HFFc6 (cell line): Measurements from ENCODE around the gene KIAA0232. TPM values are rescaled to one million over a fixed set of nuclear protein-coding genes. Genes with fewer than 3 reads are reported as not detected.
"Not testable (repeated sequence)": the region's sequence is repeated elsewhere in the genome, so short reads cannot be mapped to it uniquely, and the experiment has no call there.

Source experiments
- DNase-seq: peaks from one replicate; pipeline ENCODE4 v3.0.0-alpha.2; 2018
- H3K27ac Mint-ChIP-seq: 2 replicates; pipeline ENCODE4 v1.8.0; 2020; ENCODE audit warnings: mild to moderate bottlenecking, mixed read lengths
- H3K27me3 Mint-ChIP-seq: 2 replicates; pipeline ENCODE4 v1.8.0; 2021; ENCODE audit warnings: mild to moderate bottlenecking, moderate library complexity, mixed read lengths; ENCODE audit not compliant: insufficient read depth
- H3K36me3 Mint-ChIP-seq: 2 replicates; pipeline ENCODE4 v1.8.0; 2021; ENCODE audit warnings: low read depth, mixed read lengths
- H3K4me1 Mint-ChIP-seq: 2 replicates; pipeline ENCODE4 v1.8.0; 2020; ENCODE audit warnings: low read depth, mixed read lengths
- H3K4me3 Mint-ChIP-seq: 2 replicates; pipeline ENCODE4 v1.8.0; 2020; ENCODE audit warnings: mild to moderate bottlenecking, moderate library complexity, mixed read lengths
- H3K9me3 Mint-ChIP-seq: 2 replicates; pipeline ENCODE4 v1.8.0; 2020; ENCODE audit warnings: mild to moderate bottlenecking, mixed read lengths
- CTCF ChIP-seq: fragments of 200-600 bp; sonication (generic); IDR thresholded peaks from 2 replicates; pipeline ENCODE4 v1.5.0; 2021; ENCODE audit warnings: antibody characterized with exemption, mild to moderate bottlenecking
- total RNA-seq, 6 experiments: library from RNA; stranded (reverse); fragmentation: NEBNext Ultra II Directional; extraction: Animal tissue kit (Norgen Biotek cat#: 25700); gene quantifications; 2 replicates in 1 of 6; 3 replicates in 5 of 6; pipeline ENCODE4 v1.2.3, GENCODE V29; 2021

KIAA0232 gene
- total RNA-seq, 6 experiments from 2014 or later: 15.2 to 21.2 (median 19.0) TPM

DNA sequence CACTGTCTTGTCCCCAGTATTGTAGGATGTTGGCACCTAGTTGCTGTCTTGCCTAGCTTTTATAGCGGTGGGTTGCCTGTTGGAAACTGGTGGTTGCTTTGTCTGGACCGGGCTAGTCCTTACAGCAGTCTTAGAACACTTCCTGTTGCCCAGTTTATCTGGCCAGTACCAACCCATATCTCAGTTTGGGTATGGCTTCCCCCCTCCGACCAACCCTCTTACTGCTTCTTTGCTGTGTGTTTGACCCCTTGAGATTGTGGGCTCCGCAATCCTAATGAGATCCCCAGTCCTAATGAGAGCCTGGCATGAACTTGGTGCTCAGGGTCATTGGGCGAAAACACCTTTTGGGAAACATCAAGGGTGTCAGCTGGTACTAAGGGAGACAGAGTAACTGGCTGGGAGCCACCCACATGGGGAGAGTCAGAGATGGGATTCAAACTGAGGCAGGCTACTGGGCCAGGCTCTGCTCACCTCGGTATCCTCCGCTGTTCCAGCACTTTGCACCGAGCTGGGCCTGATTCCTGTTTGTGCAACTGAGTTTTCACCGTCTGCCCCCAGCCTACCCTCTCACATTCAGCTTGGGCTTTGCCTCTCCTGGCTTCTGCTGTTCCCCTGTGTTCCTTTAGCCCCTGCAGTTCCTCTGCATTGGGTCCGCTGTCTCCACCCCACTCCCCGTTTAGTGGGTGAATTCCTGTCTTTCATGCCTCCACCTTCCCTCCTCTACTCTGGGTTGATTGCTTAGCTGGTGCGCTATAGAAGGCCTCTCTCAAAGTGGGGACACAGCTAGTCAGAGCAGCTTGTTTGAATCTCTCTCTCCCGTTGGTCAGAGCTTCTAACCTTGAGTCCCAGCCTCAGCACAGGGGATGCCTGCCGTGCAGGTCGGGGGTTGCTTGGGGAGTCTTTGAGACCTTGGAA lies 128.7 kb downstream of the KIAA0232 start:
- H3K36me3 Mint-ChIP-seq: no peaks in the 10 kb centered on the region
- H3K27me3 Mint-ChIP-seq: peaks cover 3% of the 10 kb centered on the region
- DNase-seq: no peak
- peaks cover 22% of the 10 kb centered on the region for H3K4me1 Mint-ChIP-seq
- TF ChIP-seq CTCF: 0 out of 2 replicates have a peak, but pooled peaks have one; percentile 9
- H3K27ac Mint-ChIP-seq: no peak overlapping the region
- peak overlapping the region; percentile 89 for H3K4me3 Mint-ChIP-seq
- no peaks in the 10 kb centered on the region for H3K9me3 Mint-ChIP-seq

- not testable (repeated sequence) for DNase-seq, H3K4me3 Mint-ChIP-seq, H3K27me3 Mint-ChIP-seq, H3K27ac Mint-ChIP-seq, H3K9me3 Mint-ChIP-seq, H3K36me3 Mint-ChIP-seq
- H3K4me1 Mint-ChIP-seq: peaks cover 29% of the 10 kb centered on the region
- 0 out of 2 replicates have a peak, but pooled peaks have one; percentile 10 for TF ChIP-seq CTCF
Observed at GRCh38 chr4:6911917-6912316, 129.4 kb downstream of the KIAA0232 start.

GRCh38 chr4:6912441-6912840 lies 129.9 kb downstream of the KIAA0232 start:
- Mint-ChIP-seq H3K9me3 (no peaks in the 10 kb centered on the region), H3K27me3 (peaks cover 3% of the 10 kb centered on the region), H3K4me3 (no peak overlapping the region)

GRCh38 chr4:6913350-6913905 lies 130.9 kb downstream of the KIAA0232 start:
- no peak overlapping the region for H3K4me3 Mint-ChIP-seq
- no peaks in the 10 kb centered on the region for H3K9me3 Mint-ChIP-seq
- no peak for TF ChIP-seq CTCF
- H3K27me3 Mint-ChIP-seq: peaks cover 3% of the 10 kb centered on the region
- H3K4me1 Mint-ChIP-seq: peaks cover 20% of the 10 kb centered on the region
- no peaks in the 10 kb centered on the region for H3K36me3 Mint-ChIP-seq
- DNase-seq: no peak
- H3K27ac Mint-ChIP-seq: no peak overlapping the region

More at GRCh38 chr4:6912441-6912840, 129.9 kb downstream of the KIAA0232 start:
- H3K36me3 Mint-ChIP-seq: no peaks in the 10 kb centered on the region
- DNase-seq: no peak
- H3K27ac Mint-ChIP-seq: no peak overlapping the region
- H3K4me1 Mint-ChIP-seq: peaks cover 28% of the 10 kb centered on the region
- no peak for TF ChIP-seq CTCF

GRCh38 chr4:6914448-6914847 lies 131.9 kb downstream of the KIAA0232 start:
- no peaks in the 10 kb centered on the region for H3K9me3 Mint-ChIP-seq
- H3K4me1 Mint-ChIP-seq: peaks cover 13% of the 10 kb centered on the region; the same call in 1 of the 2 replicates
- H3K4me3 Mint-ChIP-seq: no peak overlapping the region
- no peak overlapping the region for H3K27ac Mint-ChIP-seq
- no peaks in the 10 kb centered on the region for H3K36me3 Mint-ChIP-seq
- H3K27me3 Mint-ChIP-seq: peaks cover 3% of the 10 kb centered on the region
- no peak for TF ChIP-seq CTCF
- DNase-seq: no peak
